ENCODE measurements around the gene CALML3. TPM values are rescaled to one million over a fixed set of nuclear protein-coding genes. Genes with fewer than 3 reads are reported as not detected.

Gene CALML3
- total RNA-seq, 1 donor: not detected

DNA sequence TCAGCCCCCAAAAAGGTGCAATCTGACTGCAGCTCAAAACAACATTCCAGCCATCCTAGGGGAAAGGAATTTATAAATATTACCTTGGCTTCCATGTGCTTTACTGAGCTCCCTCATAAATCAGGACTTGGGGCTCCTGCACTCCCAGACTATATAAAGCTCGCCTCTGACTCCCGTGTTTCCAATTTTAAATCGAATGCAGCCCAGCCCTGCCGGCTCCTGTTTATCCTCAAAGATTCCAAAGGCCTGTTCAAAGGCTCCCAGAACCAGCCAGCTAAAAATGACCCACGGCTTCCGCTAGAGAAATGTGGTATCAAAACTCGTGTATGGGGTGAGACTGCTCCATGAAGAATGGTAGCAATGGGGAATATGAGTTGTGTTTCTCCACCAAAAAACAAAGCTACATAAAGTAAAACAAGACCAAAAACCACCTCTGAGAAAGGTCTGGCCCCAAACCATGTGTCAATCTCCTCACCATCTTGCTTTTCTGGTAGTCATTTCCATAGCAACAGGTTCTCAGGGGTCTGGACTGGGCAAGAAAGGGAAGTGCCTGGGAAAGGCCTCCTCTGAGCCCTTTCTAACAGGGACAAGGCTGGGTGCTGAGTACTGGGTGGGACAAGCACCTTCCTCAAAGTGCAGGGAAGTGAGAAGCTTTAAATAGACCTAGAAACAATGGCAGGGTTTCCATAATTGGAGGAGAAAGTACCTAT, 5.1 kb downstream of the CALML3 start:
- Histone ChIP-seq H3K27me3 (ENCODE audit: insufficient read depth, low read length) (peaks cover 5% of the 10 kb centered on the region), H3K27ac (ENCODE audit: low read depth, low read length) (no peak overlapping the region), H3K4me3 (ENCODE audit: insufficient read depth, low read length) (no peak overlapping the region), H3K36me3 (ENCODE audit: insufficient read depth, low read length) (no peaks in the 10 kb centered on the region), H4K20me1 (ENCODE audit: insufficient read depth, low read length) (no peaks in the 10 kb centered on the region), H3K4me2 (ENCODE audit: insufficient read depth, low read length) (no peak overlapping the region), H3K4me1 (ENCODE audit: insufficient read depth, low read length) (peaks cover 2% of the 10 kb centered on the region), H2AFZ (ENCODE audit: low read length) (no peak overlapping the region), H3K79me2 (ENCODE audit: insufficient read depth, low read length) (no peaks in the 10 kb centered on the region), H3K9me3 (ENCODE audit: low read depth, low read length) (no peaks in the 10 kb centered on the region)
- DNase-seq (ENCODE audit: insufficient read length, low spot score, missing footprints): peak; percentile 29
- TF ChIP-seq, protein P1, sequence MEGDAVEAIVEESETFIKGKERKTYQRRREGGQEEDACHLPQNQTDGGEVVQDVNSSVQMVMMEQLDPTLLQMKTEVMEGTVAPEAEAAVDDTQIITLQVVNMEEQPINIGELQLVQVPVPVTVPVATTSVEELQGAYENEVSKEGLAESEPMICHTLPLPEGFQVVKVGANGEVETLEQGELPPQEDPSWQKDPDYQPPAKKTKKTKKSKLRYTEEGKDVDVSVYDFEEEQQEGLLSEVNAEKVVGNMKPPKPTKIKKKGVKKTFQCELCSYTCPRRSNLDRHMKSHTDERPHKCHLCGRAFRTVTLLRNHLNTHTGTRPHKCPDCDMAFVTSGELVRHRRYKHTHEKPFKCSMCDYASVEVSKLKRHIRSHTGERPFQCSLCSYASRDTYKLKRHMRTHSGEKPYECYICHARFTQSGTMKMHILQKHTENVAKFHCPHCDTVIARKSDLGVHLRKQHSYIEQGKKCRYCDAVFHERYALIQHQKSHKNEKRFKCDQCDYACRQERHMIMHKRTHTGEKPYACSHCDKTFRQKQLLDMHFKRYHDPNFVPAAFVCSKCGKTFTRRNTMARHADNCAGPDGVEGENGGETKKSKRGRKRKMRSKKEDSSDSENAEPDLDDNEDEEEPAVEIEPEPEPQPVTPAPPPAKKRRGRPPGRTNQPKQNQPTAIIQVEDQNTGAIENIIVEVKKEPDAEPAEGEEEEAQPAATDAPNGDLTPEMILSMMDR (IDR thresholded peaks at IDR 0.05; ENCODE audit: extremely low read depth, low read depth, low read length): no peak

DNA sequence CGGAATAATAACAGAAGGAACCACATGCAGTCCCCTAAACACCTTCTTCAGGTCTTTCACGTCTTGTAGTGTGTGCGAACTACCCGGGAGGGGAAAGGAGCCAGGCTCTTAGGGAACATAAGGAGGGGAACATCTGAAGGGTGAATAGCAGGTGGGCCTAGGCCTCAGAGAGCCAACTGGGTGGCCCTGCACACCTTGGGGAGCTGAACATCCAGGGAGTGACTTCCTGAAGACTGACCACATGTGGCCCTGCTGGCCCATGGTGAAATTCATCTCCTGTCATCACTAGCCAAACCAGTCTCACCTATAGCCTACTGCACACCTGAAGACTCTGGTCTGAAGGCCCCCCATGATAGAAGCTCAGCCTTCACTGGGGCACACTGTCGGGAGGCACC, 5.6 kb downstream of the CALML3 start:
- H3K27ac ChIP-seq (ENCODE audit: low read depth, low read length): no peak overlapping the region
- H2AFZ ChIP-seq (ENCODE audit: low read length): no peak overlapping the region
- no peak overlapping the region for H3K4me2 ChIP-seq (ENCODE audit: insufficient read depth, low read length)
- H3K36me3 ChIP-seq (ENCODE audit: insufficient read depth, low read length): no peaks in the 10 kb centered on the region
- TF ChIP-seq, protein P1 (IDR thresholded peaks at IDR 0.05; ENCODE audit: extremely low read depth, low read depth, low read length): no peak
- no peak overlapping the region for H3K4me3 ChIP-seq (ENCODE audit: insufficient read depth, low read length)
- peaks cover 5% of the 10 kb centered on the region for H3K27me3 ChIP-seq (ENCODE audit: insufficient read depth, low read length)
- H3K79me2 ChIP-seq (ENCODE audit: insufficient read depth, low read length): no peaks in the 10 kb centered on the region
- peaks cover 5% of the 10 kb centered on the region for H3K4me1 ChIP-seq (ENCODE audit: insufficient read depth, low read length)
- H3K9me3 ChIP-seq (ENCODE audit: low read depth, low read length): no peaks in the 10 kb centered on the region
- H4K20me1 ChIP-seq (ENCODE audit: insufficient read depth, low read length): no peaks in the 10 kb centered on the region
- DNase-seq (ENCODE audit: insufficient read length, low spot score, missing footprints): peak; percentile 76

DNA sequence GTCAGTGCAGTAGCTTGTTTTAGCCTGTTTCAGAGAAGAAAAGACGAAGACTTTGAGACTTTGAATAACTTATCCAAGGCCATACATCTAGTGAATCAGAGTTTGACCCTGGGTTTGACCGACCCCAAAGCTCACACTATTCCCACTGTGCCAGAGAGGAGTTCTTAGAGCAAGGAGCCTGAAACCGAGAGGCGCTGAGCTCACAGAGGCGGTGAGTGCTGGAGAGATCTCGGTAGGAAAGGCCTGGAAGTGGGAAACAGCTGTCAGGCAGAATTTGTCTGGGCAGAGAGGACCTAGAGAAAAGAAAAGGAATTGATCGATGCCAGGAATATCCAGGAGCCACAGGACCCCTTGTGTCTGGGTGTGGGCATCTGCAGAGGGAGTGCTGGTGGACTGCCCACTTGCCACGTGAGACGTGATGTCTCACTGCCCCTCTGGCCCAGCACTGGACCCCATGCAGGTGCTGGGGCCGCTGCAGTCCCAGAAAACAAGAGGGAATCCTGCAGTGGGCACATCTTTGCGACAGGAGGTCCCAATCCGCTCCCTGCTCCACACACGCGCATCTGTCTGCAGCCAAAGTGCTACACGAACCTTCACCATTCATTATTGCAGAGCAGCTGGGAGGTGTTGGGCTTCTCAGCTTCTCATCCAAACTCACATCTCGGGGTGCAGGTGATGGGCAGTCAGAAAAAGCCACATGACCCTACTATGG, 6.2 kb downstream of the CALML3 start:
- peak; percentile 19 for DNase-seq (ENCODE audit: insufficient read length, low spot score, missing footprints)

More for the DNA sequence above, 6.2 kb downstream of the CALML3 start:
- Histone ChIP-seq H3K27ac (ENCODE audit: low read depth, low read length) (no peak overlapping the region), H3K79me2 (ENCODE audit: insufficient read depth, low read length) (no peaks in the 10 kb centered on the region), H4K20me1 (ENCODE audit: insufficient read depth, low read length) (no peaks in the 10 kb centered on the region), H2AFZ (ENCODE audit: low read length) (no peak overlapping the region), H3K4me2 (ENCODE audit: insufficient read depth, low read length) (no peak overlapping the region), H3K36me3 (ENCODE audit: insufficient read depth, low read length) (no peaks in the 10 kb centered on the region), H3K4me3 (ENCODE audit: insufficient read depth, low read length) (no peak overlapping the region), H3K9me3 (ENCODE audit: low read depth, low read length) (no peaks in the 10 kb centered on the region), H3K4me1 (ENCODE audit: insufficient read depth, low read length) (peaks cover 5% of the 10 kb centered on the region), H3K27me3 (ENCODE audit: insufficient read depth, low read length) (peaks cover 5% of the 10 kb centered on the region)
- TF ChIP-seq, protein P1 (IDR thresholded peaks at IDR 0.05; ENCODE audit: extremely low read depth, low read depth, low read length): no peak

All from osteoblast (primary cell).